ENCODE results near the gene SETD3.
"Not testable (repeated sequence)": the region's sequence is repeated elsewhere in the genome, so short reads cannot be mapped to it uniquely, and the experiment has no call there.

SETD3 gene

DNA sequence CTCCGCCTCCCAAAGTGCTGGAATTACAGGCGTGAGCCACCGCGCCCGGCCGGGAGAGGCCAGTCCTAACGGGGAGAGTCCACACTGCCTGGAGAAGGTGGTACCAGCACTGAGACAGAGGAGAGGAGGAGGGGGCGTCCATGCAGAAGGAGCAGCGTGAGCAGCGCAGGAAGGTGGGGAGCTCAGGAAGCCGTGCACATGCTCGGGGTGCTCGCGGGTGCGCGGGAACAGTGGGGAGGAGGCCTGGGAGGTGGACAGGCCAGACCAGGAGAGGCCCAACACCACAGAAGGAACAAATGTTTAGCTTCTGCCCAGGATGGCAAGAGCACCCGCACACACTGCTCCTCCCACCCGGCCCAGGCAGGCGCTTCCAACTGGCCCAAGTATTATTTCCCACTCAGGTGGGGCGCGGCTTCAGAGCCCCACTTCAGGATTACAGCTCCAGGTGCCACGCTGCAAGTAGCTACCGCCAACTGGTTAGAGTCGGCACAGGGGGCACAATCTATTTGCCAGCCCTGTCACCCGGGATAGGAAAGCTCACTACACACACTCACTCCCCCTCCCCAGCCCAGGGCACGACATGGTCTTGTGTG is 127.9 kb downstream of the SETD3 start:
- Histone ChIP-seq H3K9me3 (no peaks in the 10 kb centered on the region), H3K4me1 (no peaks in the 10 kb centered on the region), H3K27me3 (no peaks in the 10 kb centered on the region), H3K4me3 (ENCODE audit: low read depth, low read length) (no peak overlapping the region), H3K36me3 (no peaks in the 10 kb centered on the region)
- TF ChIP-seq, protein P1, sequence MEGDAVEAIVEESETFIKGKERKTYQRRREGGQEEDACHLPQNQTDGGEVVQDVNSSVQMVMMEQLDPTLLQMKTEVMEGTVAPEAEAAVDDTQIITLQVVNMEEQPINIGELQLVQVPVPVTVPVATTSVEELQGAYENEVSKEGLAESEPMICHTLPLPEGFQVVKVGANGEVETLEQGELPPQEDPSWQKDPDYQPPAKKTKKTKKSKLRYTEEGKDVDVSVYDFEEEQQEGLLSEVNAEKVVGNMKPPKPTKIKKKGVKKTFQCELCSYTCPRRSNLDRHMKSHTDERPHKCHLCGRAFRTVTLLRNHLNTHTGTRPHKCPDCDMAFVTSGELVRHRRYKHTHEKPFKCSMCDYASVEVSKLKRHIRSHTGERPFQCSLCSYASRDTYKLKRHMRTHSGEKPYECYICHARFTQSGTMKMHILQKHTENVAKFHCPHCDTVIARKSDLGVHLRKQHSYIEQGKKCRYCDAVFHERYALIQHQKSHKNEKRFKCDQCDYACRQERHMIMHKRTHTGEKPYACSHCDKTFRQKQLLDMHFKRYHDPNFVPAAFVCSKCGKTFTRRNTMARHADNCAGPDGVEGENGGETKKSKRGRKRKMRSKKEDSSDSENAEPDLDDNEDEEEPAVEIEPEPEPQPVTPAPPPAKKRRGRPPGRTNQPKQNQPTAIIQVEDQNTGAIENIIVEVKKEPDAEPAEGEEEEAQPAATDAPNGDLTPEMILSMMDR (IDR thresholded peaks at IDR 0.05; ENCODE audit: low read depth, low read length) = no peak
- no peak for DNase-seq

DNA sequence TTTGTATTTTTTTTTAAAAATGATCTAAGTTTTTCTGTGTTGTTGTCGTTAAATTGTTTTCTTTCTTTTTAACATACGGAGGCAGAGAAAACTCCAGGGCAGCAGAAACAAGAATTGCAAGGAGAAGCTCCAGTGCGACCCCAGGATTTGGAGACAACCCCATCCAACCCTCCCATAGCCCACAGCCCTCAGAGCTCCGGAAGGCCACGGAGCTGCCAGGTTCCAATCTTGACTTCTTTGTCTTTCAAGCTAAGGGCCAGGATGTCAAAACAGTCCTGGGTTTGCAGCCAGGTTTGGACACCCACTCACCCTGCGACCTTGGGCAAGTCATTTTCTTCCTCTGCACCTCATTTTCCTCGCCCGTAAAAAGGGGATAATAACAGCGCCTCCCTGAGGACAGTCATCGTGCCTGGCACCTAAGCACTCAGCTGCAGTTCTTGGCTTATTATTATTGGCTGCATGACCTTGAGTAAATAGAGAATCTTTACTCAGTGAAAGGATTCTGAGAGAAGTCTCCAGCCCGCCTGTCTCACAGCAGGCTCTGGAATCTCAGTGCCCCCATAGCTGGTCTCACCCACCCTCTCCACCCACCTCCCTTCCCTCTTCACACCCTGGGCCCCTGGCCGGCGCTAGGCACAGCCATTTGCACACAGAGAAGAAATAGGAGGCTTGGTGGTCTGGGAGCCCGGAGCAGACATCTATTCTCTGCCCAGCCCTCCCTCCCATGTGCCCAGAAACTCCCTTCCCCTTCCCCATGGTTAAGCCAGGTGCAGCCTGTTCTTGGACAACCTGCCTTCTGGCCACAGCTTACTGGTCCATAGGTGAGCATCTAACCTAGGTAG is 129.3 kb downstream of the SETD3 start:
- Histone ChIP-seq H3K36me3 (no peaks in the 10 kb centered on the region), H3K27me3 (no peaks in the 10 kb centered on the region), H3K4me1 (no peaks in the 10 kb centered on the region), H3K9me3 (no peaks in the 10 kb centered on the region), H3K4me3 (ENCODE audit: low read depth, low read length) (no peak overlapping the region)
- no peak for DNase-seq
- TF ChIP-seq, protein P1 (IDR thresholded peaks at IDR 0.05; ENCODE audit: low read depth, low read length) = no peak

DNA sequence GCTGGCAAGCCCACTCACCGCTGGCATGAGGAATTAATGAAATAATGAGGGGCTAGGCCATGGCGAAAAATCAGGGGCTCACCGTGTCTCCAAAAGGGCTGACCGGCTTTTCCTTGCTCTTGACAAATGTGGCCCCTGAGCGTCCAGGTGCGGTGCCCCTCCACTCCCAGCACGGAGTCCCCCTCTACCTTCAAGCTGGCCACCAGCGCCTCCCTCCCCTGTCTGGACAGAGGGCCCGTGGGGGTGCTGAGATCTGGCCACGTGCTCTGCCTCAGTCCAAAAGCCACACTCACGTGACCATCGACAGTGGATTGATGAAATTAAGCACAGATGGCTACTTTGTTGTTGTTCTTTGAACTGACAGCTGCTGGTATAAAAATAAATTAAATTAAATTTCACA is 129.9 kb downstream of the SETD3 start:
- no peaks in the 10 kb centered on the region for H3K9me3 ChIP-seq
- H3K36me3 ChIP-seq = no peaks in the 10 kb centered on the region
- H3K4me1 ChIP-seq = no peaks in the 10 kb centered on the region
- H3K27me3 ChIP-seq = no peaks in the 10 kb centered on the region
- TF ChIP-seq, protein P1 (IDR thresholded peaks at IDR 0.05; ENCODE audit: low read depth, low read length) = no peak
- H3K4me3 ChIP-seq (ENCODE audit: low read depth, low read length) = no peak overlapping the region
- DNase-seq = no peak

DNA sequence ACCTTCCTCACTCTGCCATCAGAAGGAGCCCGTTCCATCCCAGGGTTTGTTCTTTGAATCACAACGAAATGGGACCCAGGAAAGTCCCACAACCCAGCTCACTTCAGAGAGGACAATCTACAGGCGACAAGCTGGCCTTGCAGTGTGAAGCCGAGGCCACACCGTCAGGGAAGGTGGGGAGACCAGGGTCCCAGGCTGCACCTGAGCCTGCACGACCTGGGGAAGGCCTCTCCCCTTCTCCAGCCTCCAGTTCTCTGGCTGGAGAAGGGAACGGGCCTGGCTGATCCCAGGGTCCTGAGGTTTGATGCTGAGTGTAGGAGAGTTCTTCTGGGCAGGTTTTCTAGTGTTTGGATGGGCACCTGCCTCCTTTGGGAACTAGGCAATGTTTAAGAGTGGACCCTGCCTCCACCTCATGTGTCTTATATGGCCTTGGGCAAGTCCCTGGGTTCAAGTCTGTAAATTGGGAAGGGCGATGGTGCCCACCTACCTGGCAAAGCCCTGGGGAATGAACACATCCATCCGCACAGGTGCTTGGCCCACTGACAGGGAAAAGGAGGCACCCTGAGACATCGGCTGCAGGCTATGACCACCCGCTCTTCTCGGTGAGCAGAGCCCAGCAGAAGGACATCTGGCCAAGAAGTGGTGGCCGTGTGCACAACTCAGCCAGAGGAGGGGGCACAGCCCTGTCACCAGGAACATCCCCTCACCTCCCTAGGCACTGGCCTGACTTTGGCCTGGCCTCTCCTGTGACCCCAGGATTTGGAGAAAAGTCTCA is 130.8 kb downstream of the SETD3 start:
- H3K27me3 ChIP-seq = no peaks in the 10 kb centered on the region
- no peak for DNase-seq
- TF ChIP-seq, protein P1 (IDR thresholded peaks at IDR 0.05; ENCODE audit: low read depth, low read length) = no peak
- no peaks in the 10 kb centered on the region for H3K9me3 ChIP-seq
- no peaks in the 10 kb centered on the region for H3K36me3 ChIP-seq
- H3K4me1 ChIP-seq = no peaks in the 10 kb centered on the region
- no peak overlapping the region for H3K4me3 ChIP-seq (ENCODE audit: low read depth, low read length)

DNA sequence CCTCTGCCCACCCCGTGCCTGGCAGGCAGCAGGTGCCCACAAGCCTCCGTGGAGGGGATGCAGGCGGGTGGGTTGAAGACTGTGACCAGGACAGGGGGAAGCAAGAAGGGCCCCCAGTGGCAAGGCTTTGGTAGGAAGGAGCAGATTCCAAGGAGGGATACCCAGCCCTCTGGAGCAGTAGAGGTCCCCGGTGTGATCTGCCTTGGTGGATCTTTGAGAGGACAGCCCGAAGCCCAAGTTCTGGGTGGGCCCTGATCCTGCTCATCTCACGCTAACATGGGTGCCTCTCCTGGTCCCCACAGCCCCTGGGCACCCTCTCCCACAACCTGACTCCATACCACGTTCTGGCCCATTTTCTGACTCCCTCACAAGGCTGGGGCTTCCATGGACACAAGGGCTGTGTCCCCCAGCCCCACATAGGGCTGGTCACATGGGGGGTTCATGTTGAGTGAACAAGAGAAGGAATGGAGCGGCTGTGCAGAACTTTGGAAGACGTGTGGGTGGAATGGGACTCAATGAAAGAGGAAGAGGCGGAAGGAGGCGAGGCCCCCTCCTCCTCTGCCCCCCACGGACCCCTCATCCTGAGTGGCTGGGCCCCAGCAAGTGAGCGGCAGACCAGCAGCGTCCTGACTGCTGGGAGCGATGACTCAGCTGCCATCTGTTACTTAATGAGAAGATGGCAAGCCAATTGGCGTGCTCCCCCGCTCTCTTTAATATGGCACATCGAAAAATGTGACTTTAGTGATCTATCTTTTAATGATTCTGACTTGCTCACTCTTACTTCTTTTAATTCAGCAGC is 131.6 kb downstream of the SETD3 start:
- H3K9me3 ChIP-seq = no peaks in the 10 kb centered on the region
- H3K4me1 ChIP-seq = no peaks in the 10 kb centered on the region
- no peaks in the 10 kb centered on the region for H3K27me3 ChIP-seq
- no peak overlapping the region for H3K4me3 ChIP-seq (ENCODE audit: low read depth, low read length)
- no peak for DNase-seq
- H3K36me3 ChIP-seq = no peaks in the 10 kb centered on the region
- TF ChIP-seq, protein P1 (IDR thresholded peaks at IDR 0.05; ENCODE audit: low read depth, low read length) = no peak

DNA sequence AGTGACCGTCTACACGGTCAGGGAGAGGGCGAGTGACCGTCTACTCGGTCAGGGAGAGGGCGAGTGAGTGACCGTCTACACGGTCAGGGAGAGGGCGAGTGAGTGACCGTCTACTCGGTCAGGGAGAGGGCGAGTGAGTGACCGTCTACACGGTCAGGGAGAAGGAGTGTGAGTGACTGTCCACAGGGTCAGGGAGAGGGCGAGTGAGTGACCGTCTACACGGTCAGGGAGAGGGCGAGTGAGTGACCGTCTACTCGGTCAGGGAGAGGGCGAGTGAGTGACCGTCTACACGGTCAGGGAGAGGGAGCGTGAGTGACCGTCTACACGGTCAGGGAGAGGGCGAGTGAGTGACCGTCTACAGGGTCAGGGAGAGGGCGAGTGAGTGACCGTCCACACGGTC is 132.4 kb downstream of the SETD3 start:
- not testable (repeated sequence) for H3K4me1 ChIP-seq; DNase-seq; H3K36me3 ChIP-seq; H3K4me3 ChIP-seq (ENCODE audit: low read depth, low read length); H3K9me3 ChIP-seq; H3K27me3 ChIP-seq
